HEK293 (cell line): ENCODE measurements around the gene ZMYND15.
A peak's percentile ranks its signal among the peaks of the same experiment; 100 is the strongest.

ENCODE experiments used
- CTCF ChIA-PET: fragments of 350-600 bp; formaldehyde crosslinking; extraction: SDS; loops from one replicate; lab custom pipeline; 2021; ENCODE audit warnings: antibody characterized with exemption; lab: Yijun Ruan, JAX
- POLR2A ChIA-PET: fragments of 300-600 bp; formaldehyde crosslinking; extraction: SDS; loops from one replicate; lab custom pipeline; 2020; ENCODE audit warnings: antibody characterized with exemption, inconsistent platforms; lab: Yijun Ruan, JAX
- H3K27ac ChIP-seq: fragments of 200-500 bp; sonication (Bioruptor generic); 2 replicates; pipeline ENCODE4 v1.5.1; 2014; ENCODE audit warnings: low read depth, low read length, control low read depth, inconsistent platforms; ENCODE audit errors: extremely low read depth
- H3K36me3 ChIP-seq, 2 experiments: fragments of 200-500 bp in 1 of 2; sonication (Bioruptor generic) in 1 of 2; 1 replicate in 1 of 2; 2 replicates in 1 of 2; pipeline ENCODE4 v1.5.1; 2014 to 2017; ENCODE audit warnings: inconsistent platforms in 2 of 2, low read length in 2 of 2; ENCODE audit not compliant: control insufficient read depth in 2 of 2, insufficient read depth in 1 of 2
- H3K4me1 ChIP-seq: fragments of 200-500 bp; sonication (Bioruptor generic); 2 replicates; pipeline ENCODE4 v1.5.1; 2014; ENCODE audit warnings: mild to moderate bottlenecking, low read length, inconsistent platforms; ENCODE audit not compliant: control insufficient read depth, insufficient read depth
- H3K4me3 ChIP-seq: 2 replicates; pipeline ENCODE4 v1.5.1; 2011; ENCODE audit warnings: low read depth, mild to moderate bottlenecking, control low read depth, low read length, moderate library complexity
- H3K9me3 ChIP-seq: fragments of 200-500 bp; sonication (Bioruptor generic); 2 replicates; pipeline ENCODE4 v1.5.1; 2014; ENCODE audit warnings: low read depth, low read length, inconsistent platforms; ENCODE audit not compliant: control insufficient read depth, insufficient read depth
- CTCF ChIP-seq: fragments of 450-650 bp; formaldehyde crosslinking; IDR thresholded peaks from 2 replicates; pipeline ENCODE4 v1.5.1; 2016; ENCODE audit warnings: missing biosample characterization, missing genetic modification characterization
- EGR2 ChIP-seq: fragments of 450-650 bp; formaldehyde crosslinking; IDR thresholded peaks from 2 replicates; pipeline ENCODE4 v1.5.1; 2016; ENCODE audit warnings: low read depth, missing biosample characterization, missing genetic modification characterization
- KLF1 ChIP-seq: fragments of 450-650 bp; formaldehyde crosslinking; IDR thresholded peaks from 2 replicates; pipeline ENCODE4 v1.5.1; 2016; ENCODE audit warnings: missing biosample characterization, missing genetic modification characterization
- PRDM10 ChIP-seq: fragments of 450-650 bp; formaldehyde crosslinking; IDR thresholded peaks from 2 replicates; pipeline ENCODE4 v1.5.1; 2016; ENCODE audit warnings: missing biosample characterization, missing genetic modification characterization
- SETDB1 ChIP-seq: IDR thresholded peaks from one replicate; pipeline ENCODE4 v1.6.1; 2017; ENCODE audit warnings: mild to moderate bottlenecking, low read length, moderate library complexity, mixed read lengths; ENCODE audit not compliant: insufficient read length
- ZBTB17 ChIP-seq: fragments of 450-650 bp; formaldehyde crosslinking; IDR thresholded peaks from 2 replicates; pipeline ENCODE4 v1.5.1; 2016; ENCODE audit warnings: missing biosample characterization, missing genetic modification characterization
- ZNF157 ChIP-seq: fragments of 450-650 bp; formaldehyde crosslinking; IDR thresholded peaks from 2 replicates; pipeline ENCODE4 v1.5.1; 2016; ENCODE audit warnings: missing biosample characterization, missing genetic modification characterization
- ZNF341 ChIP-seq: fragments of 450-650 bp; formaldehyde crosslinking; IDR thresholded peaks from 2 replicates; pipeline ENCODE4; 2016; ENCODE audit warnings: low read depth, missing biosample characterization, missing genetic modification characterization
- ZNF362 ChIP-seq: fragments of 450-650 bp; formaldehyde crosslinking; IDR thresholded peaks from 2 replicates; pipeline ENCODE4 v1.5.1; 2016; ENCODE audit warnings: missing biosample characterization, missing genetic modification characterization
- ZNF37A ChIP-seq: fragments of 450-650 bp; IDR thresholded peaks from 2 replicates; pipeline ENCODE4 v1.5.1; 2018; ENCODE audit warnings: missing biosample characterization, missing genetic modification characterization
- ZNF560 ChIP-seq: fragments of 450-650 bp; formaldehyde crosslinking; IDR thresholded peaks from 2 replicates; pipeline ENCODE4 v1.5.1; 2017; ENCODE audit warnings: missing biosample characterization, missing genetic modification characterization, borderline replicate concordance
- ZNF580 ChIP-seq: fragments of 450-650 bp; formaldehyde crosslinking; IDR thresholded peaks from 2 replicates; pipeline ENCODE4 v1.5.1; 2016; ENCODE audit warnings: missing biosample characterization, missing genetic modification characterization
- ZNF626 ChIP-seq: fragments of 450-650 bp; sonication (Bioruptor Pico); formaldehyde crosslinking; IDR thresholded peaks from 2 replicates; pipeline ENCODE4 v1.5.1; 2018; ENCODE audit warnings: missing biosample characterization, missing genetic modification characterization, inconsistent platforms
- ZNF664 ChIP-seq: fragments of 450-650 bp; formaldehyde crosslinking; IDR thresholded peaks from 2 replicates; pipeline ENCODE4 v1.5.1; 2016; ENCODE audit warnings: missing biosample characterization, missing genetic modification characterization
- ZNF707 ChIP-seq: fragments of 450-650 bp; formaldehyde crosslinking; IDR thresholded peaks from 2 replicates; pipeline ENCODE4 v1.5.1; 2016; ENCODE audit warnings: missing biosample characterization, missing genetic modification characterization

Gene ZMYND15

GRCh38 chr17:4724650-4725049 is 15.0 kb upstream of the ZMYND15 start (continued):
- TF ChIP-seq ZNF580 (tag by site-specific recombination) (no peak), ZNF157 (no peak)

- H3K36me3 ChIP-seq: peaks cover 0 to 3% of the 10 kb centered on the region in 2 experiments; a peak in 2 of 3 replicates
- H3K4me1 ChIP-seq: peaks cover 13% of the 10 kb centered on the region
- no peak overlapping the region for H3K4me3 ChIP-seq
- POLR2A ChIA-PET: no interaction called here
- CTCF ChIA-PET: interaction anchor here (0.6 kb wide), 1 partner anchor 33 kb away, joined by 4 read pairs; no protein-coding TSS in a partner anchor
- no peaks in the 10 kb centered on the region for H3K9me3 ChIP-seq
- no peak overlapping the region for H3K27ac ChIP-seq
- TF ChIP-seq ZNF37A (tag by site-specific recombination) (no peak), EGR2 (tag by site-specific recombination) (peak; percentile 68), SETDB1 (no peak), PRDM10 (tag by site-specific recombination) (peak; percentile 42; the same call in 1 of the 2 replicates), KLF1 (tag by site-specific recombination) (no peak)
These were observed 13.9 kb upstream of the ZMYND15 start for GRCh38 chr17:4725646-4726310.

GRCh38 chr17:4728124-4728523 is 11.5 kb upstream of the ZMYND15 start:
- Histone ChIP-seq H3K4me1 (no peaks in the 10 kb centered on the region), H3K36me3 (peaks cover 0 to 6% of the 10 kb centered on the region in 2 experiments; a peak in 2 of 3 replicates), H3K9me3 (no peaks in the 10 kb centered on the region), H3K27ac (no peak overlapping the region), H3K4me3 (no peak overlapping the region)
- CTCF ChIA-PET: interaction anchor here (0.6 to 0.8 kb wide), 2 partner anchors 11 to 102 kb away, joined by 3 to 5 read pairs; partner anchors contain the start of gene ZMYND15
- TF ChIP-seq ZNF707 (tag by site-specific recombination) (no peak), ZNF341 (tag by site-specific recombination) (no peak), ZNF560 (tag by site-specific recombination) (no peak), ZNF626 (tag by site-specific recombination) (no peak), ZNF664 (0 out of 2 replicates have a peak, but pooled peaks have one; percentile 38)
- TF ChIP-seq, all 188 proteins: peak for 1
- POLR2A ChIA-PET: no interaction called here

GRCh38 chr17:4733073-4733531 is 6.5 kb upstream of the ZMYND15 start:
- Histone ChIP-seq H3K36me3 (peaks cover 9 to 11% of the 10 kb centered on the region in 2 experiments; a peak in 2 of 3 replicates), H3K27ac (no peak overlapping the region), H3K9me3 (no peaks in the 10 kb centered on the region), H3K4me1 (no peaks in the 10 kb centered on the region), H3K4me3 (no peak overlapping the region)
- TF ChIP-seq ZBTB17 (tag by site-specific recombination): peak; percentile 76
- TF ChIP-seq ZNF362: no peak
- TF ChIP-seq CTCF: 0 out of 2 replicates have a peak, but pooled peaks have one; percentile 8
- POLR2A ChIA-PET: interaction anchor here (0.6 to 1.0 kb wide), 2 partner anchors 29 to 57 kb away, joined by 3 read pairs; no protein-coding TSS in a partner anchor
- CTCF ChIA-PET: interaction anchor here (0.6 to 1.8 kb wide), 7 partner anchors 21 to 342 kb away, joined by 3 to 6 read pairs (median 5); no protein-coding TSS in a partner anchor
